SK-N-MC (cell line): ENCODE results near the gene NFAT5.

Experiments
- DNase-seq: peaks from one replicate; pipeline ENCODE4 v3.0.0-alpha.2; 2011; ENCODE audit warnings: low read depth, low spot score
- H3K27ac ChIP-seq: fragments of 200-600 bp; sonication (generic); 2 replicates; pipeline ENCODE4 v1.5.1; 2016; ENCODE audit warnings: mixed run types
- H3K36me3 ChIP-seq: fragments of 200-600 bp; sonication (generic); 2 replicates; pipeline ENCODE4 v1.6.1; 2017; ENCODE audit warnings: antibody characterized with exemption, low read length, mixed read lengths; ENCODE audit not compliant: insufficient read depth
- H3K4me3 ChIP-seq: fragments of 200-600 bp; sonication (generic); 2 replicates; pipeline ENCODE4 v1.5.1; 2016
- H3K9ac ChIP-seq: fragments of 200-600 bp; sonication (generic); 2 replicates; pipeline ENCODE4 v1.8.0; 2017; ENCODE audit warnings: mixed run types, mixed read lengths; ENCODE audit not compliant: insufficient read length
- H3K9me3 ChIP-seq: fragments of 200-600 bp; sonication (generic); 2 replicates; pipeline ENCODE4 v1.6.1; 2017; ENCODE audit warnings: low read depth, mild to moderate bottlenecking, antibody characterized with exemption, low read length, moderate library complexity, mixed read lengths
- EZH2 ChIP-seq: fragments of 200-600 bp; sonication (generic); IDR thresholded peaks from one replicate; pipeline ENCODE4 v1.6.1; 2017; ENCODE audit warnings: antibody characterized with exemption
- FOXP2 ChIP-seq: optimal IDR thresholded peaks from 2 replicates; pipeline ENCODE3; 2011; ENCODE audit warnings: mild to moderate bottlenecking, moderate library complexity; ENCODE audit not compliant: insufficient read depth; ENCODE audit errors: extremely low read length, control extremely low read depth
- POLR2AphosphoS5 ChIP-seq: IDR thresholded peaks from 2 replicates; pipeline ENCODE4 v1.6.1; 2012; ENCODE audit warnings: mild to moderate bottlenecking, low read depth, low read length, borderline replicate concordance

NFAT5 gene

GRCh38 chr16:69526831-69527655, 38.7 kb upstream of the NFAT5 start:
- Histone ChIP-seq H3K36me3 (no peaks in the 10 kb centered on the region), H3K9ac (no peak overlapping the region), H3K27ac (no peak overlapping the region), H3K4me3 (no peak overlapping the region), H3K9me3 (no peaks in the 10 kb centered on the region)
- no peak for DNase-seq
- TF ChIP-seq FOXP2 (no peak), EZH2 (no peak), POLR2AphosphoS5 (no peak)

GRCh38 chr16:69531988-69532387, 33.8 kb upstream of the NFAT5 start:
- H3K36me3 ChIP-seq = no peaks in the 10 kb centered on the region
- no peak overlapping the region for H3K4me3 ChIP-seq
- DNase-seq = no peak
- TF ChIP-seq POLR2AphosphoS5 = no peak
- TF ChIP-seq EZH2 = no peak
- TF ChIP-seq FOXP2 = no peak
- no peak overlapping the region for H3K9ac ChIP-seq
- H3K27ac ChIP-seq = no peak overlapping the region
- H3K9me3 ChIP-seq = no peaks in the 10 kb centered on the region

GRCh38 chr16:69532641-69533455, 32.9 kb upstream of the NFAT5 start:
- no peak for DNase-seq
- no peak overlapping the region for H3K4me3 ChIP-seq
- H3K9ac ChIP-seq = no peak overlapping the region

GRCh38 chr16:69534720-69535119, 31.0 kb upstream of the NFAT5 start:
- TF ChIP-seq FOXP2 (no peak), EZH2 (no peak)
- Histone ChIP-seq H3K36me3 (no peaks in the 10 kb centered on the region), H3K9me3 (no peaks in the 10 kb centered on the region), H3K27ac (no peak overlapping the region), H3K4me3 (no peak overlapping the region), H3K9ac (no peak overlapping the region)
- DNase-seq = no peak

More at GRCh38 chr16:69532641-69533455, 32.9 kb upstream of the NFAT5 start:
- Histone ChIP-seq H3K9me3 (no peaks in the 10 kb centered on the region), H3K27ac (no peak overlapping the region), H3K36me3 (no peaks in the 10 kb centered on the region)
- TF ChIP-seq EZH2 (no peak), FOXP2 (no peak), POLR2AphosphoS5 (no peak)

- Histone ChIP-seq H3K9ac (no peak overlapping the region), H3K9me3 (no peaks in the 10 kb centered on the region), H3K36me3 (no peaks in the 10 kb centered on the region), H3K4me3 (no peak overlapping the region), H3K27ac (no peak overlapping the region)
- DNase-seq = no peak
- TF ChIP-seq POLR2AphosphoS5 = no peak
Measured at GRCh38 chr16:69535123-69536050, 30.4 kb upstream of the NFAT5 start.

GRCh38 chr16:69537706-69538080, 28.1 kb upstream of the NFAT5 start:
- no peak overlapping the region for H3K4me3 ChIP-seq
- TF ChIP-seq EZH2 = no peak
- TF ChIP-seq POLR2AphosphoS5 = no peak; the same call in 1 of the 2 replicates
- no peak for TF ChIP-seq FOXP2
- no peak overlapping the region for H3K27ac ChIP-seq
- H3K9me3 ChIP-seq = no peaks in the 10 kb centered on the region
- DNase-seq = no peak
- no peaks in the 10 kb centered on the region for H3K36me3 ChIP-seq
- no peak overlapping the region for H3K9ac ChIP-seq

- no peaks in the 10 kb centered on the region for H3K9me3 ChIP-seq
- H3K27ac ChIP-seq = no peak overlapping the region
- no peak overlapping the region for H3K4me3 ChIP-seq
- H3K9ac ChIP-seq = no peak overlapping the region
- DNase-seq = no peak
- TF ChIP-seq POLR2AphosphoS5 = no peak
- TF ChIP-seq EZH2 = no peak
- TF ChIP-seq FOXP2 = no peak
- H3K36me3 ChIP-seq = no peaks in the 10 kb centered on the region
Measured at GRCh38 chr16:69538808-69539207, 27.0 kb upstream of the NFAT5 start.

GRCh38 chr16:69542974-69543373, 22.8 kb upstream of the NFAT5 start:
- Histone ChIP-seq H3K9ac (no peak overlapping the region), H3K36me3 (no peaks in the 10 kb centered on the region), H3K27ac (no peak overlapping the region), H3K4me3 (no peak overlapping the region), H3K9me3 (no peaks in the 10 kb centered on the region)
- no peak for TF ChIP-seq POLR2AphosphoS5
- TF ChIP-seq EZH2 = no peak
- TF ChIP-seq FOXP2 = no peak
- no peak for DNase-seq
